ENCODE data around the gene AGPAT1.
"Not testable (repeated sequence)": the region's sequence is repeated elsewhere in the genome, so short reads cannot be mapped to it uniquely, and the experiment has no call there.

The AGPAT1 gene

DNA sequence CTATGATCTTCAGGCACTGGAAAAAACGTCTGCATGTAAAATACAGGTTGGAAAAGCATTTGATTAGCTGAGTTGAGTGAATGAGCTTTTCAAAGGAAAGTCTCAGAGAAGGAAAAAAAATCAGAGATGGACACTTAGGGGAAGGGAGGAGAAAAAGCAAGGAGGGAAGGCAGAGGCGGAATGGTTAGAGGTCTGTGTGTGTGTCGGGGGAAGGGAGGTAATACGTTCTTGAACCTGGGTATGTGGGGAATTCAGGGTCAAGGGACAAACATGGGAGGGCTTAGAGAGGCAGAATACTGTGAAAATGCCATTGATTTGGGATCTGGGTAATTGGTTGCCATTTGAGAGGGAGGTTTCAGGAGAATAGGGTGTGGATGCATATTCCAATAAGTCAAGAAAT, 29.2 kb downstream of the AGPAT1 start:
- no peak for DNase-seq

DNA sequence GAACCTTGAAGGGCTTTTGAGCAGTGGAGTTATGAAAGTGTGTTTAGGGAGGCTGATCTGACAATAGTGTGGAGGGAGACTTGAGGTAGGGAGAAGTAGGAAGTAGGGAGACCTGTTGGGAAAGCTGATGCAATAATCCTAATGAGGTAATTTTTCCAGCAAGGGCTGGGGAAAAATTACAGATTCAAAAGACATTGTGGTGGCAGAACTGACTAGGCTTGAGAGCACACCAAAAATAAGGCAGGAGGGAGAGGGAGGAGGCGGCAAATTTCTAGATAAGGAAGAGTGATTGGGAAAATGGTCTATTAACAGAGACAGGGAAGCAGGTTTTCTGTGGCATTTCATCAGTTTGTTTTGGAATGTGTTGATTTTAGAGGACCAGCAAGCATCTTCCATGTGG, 29.6 kb downstream of the AGPAT1 start:
- DNase-seq = no peak

DNA sequence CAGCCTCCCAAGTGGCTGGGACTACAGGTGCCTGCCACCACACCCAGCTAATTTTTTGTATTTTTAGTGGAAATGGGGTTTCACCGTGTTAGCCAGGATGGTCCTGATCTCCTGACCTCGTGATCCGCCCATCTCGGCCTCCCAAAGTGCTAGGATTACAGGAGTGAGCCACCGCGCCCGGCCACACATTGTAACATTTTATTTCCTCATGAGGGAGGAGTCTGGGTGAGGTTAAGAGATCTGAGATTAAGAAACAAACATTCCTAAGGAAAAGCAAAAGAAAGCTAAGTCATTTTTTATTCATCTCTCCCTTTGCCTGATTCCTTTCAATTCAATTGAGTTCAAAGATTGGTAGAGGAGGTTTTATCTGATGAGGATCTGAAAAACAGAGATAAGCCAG, 31.6 kb downstream of the AGPAT1 start:
- DNase-seq = not testable (repeated sequence)

DNA sequence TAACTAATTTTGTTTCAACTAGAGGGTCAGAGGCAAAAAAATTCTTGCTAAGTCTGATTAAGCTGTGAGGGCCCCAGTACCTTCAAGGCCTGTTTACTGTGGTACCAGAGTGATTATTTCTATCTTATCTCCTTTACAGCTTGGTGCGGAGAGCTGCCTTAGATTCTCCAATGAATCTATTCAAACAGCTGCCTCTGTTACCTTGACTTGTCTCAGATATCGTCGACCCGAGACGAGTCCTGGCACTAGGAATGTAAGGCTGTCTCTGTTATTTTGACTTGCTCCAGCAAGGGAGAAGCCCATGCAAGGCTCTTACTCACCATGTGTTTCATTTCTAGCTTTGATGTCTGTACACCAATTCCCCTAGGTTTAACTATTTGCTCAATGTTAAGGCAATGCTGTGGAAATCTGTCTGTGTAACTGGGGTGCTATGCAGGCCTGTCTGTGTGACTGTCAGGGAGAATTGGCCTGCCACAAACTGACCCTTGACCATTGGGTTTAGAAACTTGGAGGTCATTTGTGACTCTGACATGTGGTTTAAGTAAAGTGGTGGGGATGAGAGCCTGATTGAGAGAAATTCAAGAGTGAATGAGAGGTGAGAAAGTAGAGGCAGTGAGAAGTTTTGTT, 35.4 kb downstream of the AGPAT1 start:
- no peak for DNase-seq

GRCh38 chr6:32139590-32139989, 36.3 kb downstream of the AGPAT1 start:
- no peak for DNase-seq

GRCh38 chr6:32137454-32137853, 38.4 kb downstream of the AGPAT1 start:
- DNase-seq = no peak

DNA sequence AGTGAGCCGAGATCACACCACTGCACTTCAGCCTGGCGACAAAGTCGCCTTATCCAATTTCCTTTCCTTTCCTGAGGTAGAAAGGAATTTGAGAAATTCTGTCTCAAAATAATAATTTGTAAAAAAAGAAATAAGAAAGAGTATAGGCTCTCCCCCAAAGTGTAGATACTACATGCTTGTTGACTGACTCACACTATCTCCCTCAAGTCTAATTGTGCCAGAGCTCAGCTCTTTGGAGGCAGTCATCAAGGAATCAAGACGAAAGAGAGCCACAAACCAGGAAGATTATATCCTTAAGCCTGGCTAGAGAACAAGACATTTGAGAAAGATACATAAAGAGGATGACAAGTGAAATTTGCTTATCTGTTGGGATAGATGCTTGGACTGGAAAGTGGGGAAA, 42.1 kb downstream of the AGPAT1 start:
- DNase-seq = no peak

DNA sequence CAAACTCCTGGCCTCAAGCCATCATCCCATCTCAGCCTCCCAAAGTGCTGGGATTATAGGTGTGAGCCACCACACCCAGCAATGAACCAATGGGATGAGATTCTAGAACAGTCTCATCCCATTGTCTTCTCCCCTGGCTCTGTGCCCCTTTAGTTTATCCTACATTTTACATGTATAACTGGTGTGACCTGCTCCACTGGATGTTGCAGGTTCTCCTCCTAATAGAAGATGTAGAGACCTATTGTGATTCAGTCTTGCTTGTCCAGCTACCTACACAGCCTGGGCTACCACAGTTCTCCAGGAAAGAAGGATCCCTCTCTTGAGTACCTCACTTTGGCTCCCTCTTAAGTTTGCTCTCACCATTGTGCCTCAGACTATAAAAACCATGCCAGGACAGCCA, 43.8 kb downstream of the AGPAT1 start:
- no peak for DNase-seq

- no peak for DNase-seq
These were observed 44.4 kb downstream of the AGPAT1 start for GRCh38 chr6:32131439-32131948.

DNA sequence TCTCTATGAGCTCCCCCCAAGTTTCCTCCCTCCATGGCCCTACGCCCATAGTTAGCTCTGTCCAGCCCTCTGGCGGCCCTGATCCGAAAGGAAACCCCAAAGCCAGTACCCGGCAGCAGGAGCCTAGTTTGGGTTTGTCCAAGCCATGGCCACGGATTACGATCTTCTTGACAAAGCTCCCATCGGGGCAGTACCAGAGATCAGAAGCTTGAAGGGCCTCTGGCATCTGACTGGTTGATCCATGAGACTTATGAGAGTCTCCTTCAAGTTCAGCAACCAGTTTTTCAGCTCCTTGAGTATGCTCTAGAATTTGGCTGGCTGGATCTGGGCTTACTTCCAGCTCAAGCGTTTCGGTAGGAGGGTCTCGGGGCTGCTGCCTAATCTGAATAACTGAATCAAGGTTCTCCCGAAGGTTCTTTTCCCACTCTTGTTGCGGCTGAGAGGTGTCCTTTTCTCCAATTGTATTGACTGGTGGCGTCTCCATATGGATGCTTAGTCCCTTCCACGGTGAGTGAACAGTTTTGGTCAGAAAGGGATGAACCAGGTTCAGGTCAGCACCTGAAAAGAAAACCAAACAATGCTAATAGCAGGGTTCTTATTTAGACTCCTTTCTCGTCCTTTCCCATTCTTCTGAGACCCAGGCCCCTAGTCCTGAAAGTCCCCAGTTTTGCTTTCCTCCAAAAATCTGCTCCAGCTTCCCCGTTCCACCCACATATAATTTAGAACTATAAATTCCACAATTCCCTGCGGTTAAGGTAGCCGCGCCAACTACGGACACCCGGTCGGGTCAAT, 46.4 kb downstream of the AGPAT1 start:
- no peak for DNase-seq

DNA sequence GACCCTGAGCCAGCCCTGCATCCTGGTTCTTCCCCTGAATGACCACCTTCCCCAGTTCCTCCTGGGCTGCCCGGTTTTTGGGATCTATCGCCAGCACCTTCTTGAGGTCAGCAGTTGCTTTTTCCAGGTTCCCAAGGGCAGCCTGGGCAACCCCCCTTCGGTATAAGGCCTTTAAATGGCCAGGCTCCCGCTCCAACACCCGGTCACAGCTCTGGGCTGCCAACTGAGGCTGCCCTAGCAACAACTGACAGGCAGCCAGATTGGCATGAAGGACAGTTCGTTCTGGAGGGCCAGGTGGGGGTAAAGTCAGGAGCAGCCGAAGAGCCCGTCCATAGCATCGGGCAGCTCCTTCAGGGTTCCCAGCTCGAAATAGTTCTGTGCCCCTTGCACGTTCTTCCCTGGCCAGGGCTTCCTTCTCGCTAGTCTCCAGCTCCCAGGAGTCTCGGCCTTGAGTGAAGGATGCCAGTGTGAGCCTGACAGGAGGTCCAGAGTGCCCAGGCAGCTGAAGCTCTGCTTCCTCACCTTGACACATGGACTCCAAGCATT, 47.1 kb downstream of the AGPAT1 start:
- DNase-seq = no peak

- peak; percentile 99 for DNase-seq
These were observed 47.9 kb downstream of the AGPAT1 start, which contains the start of gene ATF6B for GRCh38 chr6:32127717-32128592. Gene ATF6B, minus strand, starts transcription at chr6:32128246. Its CDS starts 39 bp downstream, at chr6:32128207.

GRCh38 chr6:32127409-32127716, 48.5 kb downstream of the AGPAT1 start:
- no peak for DNase-seq

- no peak for DNase-seq
These were observed 49.0 kb downstream of the AGPAT1 start for GRCh38 chr6:32126880-32127279.

GRCh38 chr6:32123681-32124080, 52.2 kb downstream of the AGPAT1 start:
- DNase-seq = no peak

DNA sequence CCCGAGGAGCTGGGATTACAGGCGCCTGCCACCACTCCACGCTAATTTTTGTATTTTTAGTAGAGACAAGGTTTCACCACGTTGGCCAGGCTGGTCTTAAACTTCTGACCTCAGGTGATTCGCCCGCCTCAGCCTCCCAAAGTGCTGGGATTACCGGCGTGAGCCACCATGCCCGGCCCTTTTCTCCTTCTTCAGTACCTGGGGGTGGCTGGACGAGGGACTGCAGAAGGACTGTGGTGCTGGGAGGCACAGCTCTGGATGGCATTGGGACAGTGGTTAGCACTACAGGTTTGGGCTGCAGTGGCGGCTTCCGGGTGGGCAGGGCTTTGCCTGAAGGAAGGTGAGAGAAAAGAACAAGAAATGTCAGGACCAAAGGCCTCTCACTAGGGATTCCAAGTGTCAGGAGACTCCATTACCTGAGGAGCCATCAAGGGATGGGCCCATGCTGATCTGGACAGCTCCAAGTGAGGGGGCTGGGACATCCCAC, 55.3 kb downstream of the AGPAT1 start:
- DNase-seq = no peak

- DNase-seq = peak; percentile 87
These were observed 56.9 kb downstream of the AGPAT1 start for GRCh38 chr6:32118782-32119628.
